HG02840 (cell line): ENCODE measurements around the gene NFKB2.

ENCODE experiments used
- ATAC-seq: cut with Tn5 transposase; IDR thresholded peaks from one replicate; pipeline ENCODE4 v1.9.1; 2021; ENCODE audit warnings: mild to moderate bottlenecking, moderate library complexity, moderate number of reproducible peaks; ENCODE audit not compliant: unreplicated experiment, low FRiP score

The NFKB2 gene

DNA sequence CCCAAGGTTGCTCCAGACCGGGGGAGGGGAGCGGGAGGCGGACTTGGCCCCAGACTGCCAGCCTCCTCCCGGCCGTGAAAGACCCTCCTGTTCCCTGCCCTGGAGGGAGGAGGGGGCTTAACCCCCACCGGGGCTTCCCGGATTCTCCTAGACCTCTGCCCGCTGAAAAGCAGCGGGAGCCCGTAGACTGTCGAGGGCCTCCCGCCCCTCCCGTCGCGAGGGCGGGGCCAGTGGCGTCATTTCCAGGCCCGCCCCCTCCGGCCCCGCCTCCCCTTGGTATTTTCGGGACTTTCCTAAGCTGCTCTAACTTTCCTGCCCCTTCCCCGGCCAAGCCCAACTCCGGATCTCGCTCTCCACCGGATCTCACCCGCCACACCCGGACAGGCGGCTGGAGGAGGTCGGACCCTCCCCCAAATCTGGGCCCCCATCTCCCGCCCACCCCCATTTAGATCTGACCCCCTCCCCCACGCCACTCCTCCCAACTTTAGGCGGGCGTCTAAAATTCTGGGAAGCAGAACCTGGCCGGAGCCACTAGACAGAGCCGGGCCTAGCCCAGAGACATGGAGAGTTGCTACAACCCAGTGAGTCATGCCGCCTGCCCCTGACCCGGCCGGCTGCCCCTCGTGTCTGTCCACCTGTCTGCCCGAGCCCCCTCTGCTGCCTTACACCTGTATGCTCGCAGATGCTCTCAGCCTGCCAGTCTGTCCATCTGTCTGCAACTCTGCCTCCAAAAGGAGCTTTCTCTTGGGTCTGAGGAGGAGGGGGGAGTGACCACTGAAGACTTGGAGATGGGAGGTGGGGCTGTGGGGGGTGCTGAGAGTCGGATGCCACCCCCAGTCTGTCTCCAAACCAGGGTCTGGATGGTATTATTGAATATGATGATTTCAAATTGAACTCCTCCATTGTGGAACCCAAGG lies at the start of gene NFKB2:
Gene NFKB2 (plus strand): TSS at position 306 of the 917 bp plus-strand sequence. CDS start 255 bp downstream, at position 561.
- peak; percentile 30 for ATAC-seq

DNA sequence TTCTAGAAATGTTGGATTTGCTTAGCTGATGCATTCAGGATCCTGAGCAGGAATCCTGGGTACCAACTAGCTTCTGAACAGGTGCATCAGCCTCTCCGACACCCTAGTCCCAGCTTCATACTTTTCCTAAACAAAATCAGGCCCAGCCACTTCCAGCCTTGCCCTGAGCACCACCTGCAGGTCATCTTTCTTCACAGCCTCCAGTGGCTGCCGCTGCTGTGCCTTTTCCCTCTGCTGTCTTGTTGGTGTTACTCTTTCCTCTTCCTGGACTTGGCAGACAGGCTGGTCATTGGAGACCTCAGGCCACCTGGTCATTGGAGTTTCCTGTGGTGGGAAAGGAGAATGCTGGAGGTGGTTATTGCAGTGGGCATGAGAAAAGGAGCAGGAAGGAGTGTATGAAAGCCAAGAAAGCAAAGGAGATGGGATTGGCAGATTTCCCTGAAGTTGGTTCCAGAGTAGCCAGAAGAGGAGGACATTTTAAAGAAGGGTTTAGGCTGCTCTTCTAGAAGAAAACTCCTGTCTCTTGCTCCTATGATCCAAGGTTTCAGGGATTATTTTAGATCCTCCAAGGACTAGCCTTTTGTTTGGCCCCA lies 48.2 kb upstream of the NFKB2 start:
- no peak for ATAC-seq

DNA sequence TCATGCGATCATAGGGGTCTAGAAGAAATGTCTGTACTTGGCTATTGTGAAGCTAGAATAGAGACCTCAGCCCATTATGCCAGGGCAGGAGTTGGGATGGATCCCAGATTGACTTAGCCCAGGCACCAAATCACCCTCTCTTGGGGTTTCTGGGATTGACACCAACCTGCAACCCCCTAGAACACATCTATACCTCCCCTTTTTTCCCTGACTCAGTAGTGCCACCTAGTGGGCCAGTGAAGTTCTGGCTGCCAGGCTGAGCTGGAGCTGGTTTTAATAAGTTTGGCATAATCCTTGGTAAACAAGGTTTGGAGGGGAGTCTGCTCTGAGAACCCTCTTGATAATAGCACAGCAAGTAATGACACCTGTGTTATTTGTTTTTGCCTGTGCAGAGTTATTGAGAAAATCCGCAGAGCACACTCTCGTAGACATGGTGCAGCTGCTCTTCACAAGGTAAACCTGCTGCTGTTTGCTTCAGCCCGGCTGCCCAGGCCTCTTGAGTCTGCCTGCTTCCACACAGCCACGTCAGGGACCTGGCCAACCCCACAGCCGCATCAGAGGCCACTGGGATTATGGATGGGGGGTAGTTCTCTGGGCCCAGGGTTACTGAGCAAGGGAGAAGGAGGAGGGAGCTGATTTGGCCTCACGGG lies 43.3 kb upstream of the NFKB2 start:
- ATAC-seq, result no peak

DNA sequence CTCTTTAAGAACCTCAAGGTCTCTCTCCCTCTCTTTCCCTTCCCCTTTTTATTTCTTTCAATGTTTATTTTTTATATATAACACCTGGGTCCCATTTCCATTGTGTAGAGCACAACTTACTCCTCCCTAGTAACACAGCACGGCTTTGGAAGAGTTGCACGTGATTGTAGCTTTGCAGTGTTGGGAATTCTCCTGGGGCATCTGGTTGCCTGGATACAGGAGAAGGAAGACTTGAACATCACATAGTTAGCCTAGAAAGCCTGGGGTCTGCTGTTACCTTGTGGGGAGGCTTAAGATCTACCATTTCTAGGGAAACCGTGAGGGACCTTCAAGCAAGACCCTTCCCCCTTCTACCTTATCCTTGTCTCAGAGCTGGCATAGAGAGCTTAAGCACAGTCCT lies 41.1 kb upstream of the NFKB2 start:
- ATAC-seq, result no peak

DNA sequence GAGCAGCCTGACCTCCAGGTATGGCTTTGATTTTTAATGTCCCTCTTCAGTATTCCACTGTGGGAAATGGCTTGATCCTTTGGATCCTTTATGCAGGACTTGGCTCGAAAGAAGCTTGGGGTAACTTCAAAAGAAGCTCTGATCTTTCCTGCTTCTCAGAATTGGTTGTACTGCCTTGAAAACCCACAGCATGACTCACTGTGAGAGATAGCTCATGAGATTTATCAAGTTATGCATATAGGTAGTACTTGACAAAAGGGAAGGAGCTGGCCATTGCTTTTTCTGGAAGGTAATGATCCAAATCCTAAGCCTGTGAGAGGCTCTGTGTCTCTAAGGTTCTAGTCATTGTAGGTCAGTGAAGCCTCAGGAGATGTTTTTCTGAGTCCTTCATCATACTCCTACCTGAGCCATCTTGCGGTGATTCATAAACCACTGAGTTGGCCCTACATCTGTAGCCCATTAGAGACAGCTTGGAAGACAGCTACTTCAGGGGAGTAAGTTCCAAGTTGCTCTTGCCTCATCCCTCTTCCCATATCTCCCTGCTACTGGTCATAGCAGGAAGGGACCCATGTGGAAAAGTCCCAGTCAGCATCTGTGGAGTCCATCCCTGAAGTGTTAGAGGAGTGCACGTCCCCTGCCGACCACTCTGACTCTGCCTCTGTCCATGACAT lies 36.7 kb upstream of the NFKB2 start:
- no peak for ATAC-seq

DNA sequence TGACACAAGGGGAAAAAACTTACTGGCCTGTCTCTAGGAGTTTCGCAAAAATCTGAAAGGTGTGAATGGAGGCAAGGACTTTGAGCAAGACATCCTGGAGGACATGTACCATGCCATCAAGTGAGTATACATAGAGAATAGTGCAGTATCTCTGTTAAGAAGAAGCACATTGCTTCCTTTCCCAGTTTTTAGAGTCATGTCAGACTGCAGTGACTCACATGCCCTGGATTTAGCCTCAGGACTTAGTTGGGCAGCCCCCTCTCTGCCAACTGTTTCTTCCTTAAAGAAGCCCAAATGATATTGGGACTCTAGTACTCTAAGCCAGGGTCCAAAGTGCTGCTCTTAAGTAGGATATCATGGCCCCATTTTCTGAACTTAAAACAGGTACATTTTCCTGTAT lies 28.1 kb upstream of the NFKB2 start:
- no peak for ATAC-seq

DNA sequence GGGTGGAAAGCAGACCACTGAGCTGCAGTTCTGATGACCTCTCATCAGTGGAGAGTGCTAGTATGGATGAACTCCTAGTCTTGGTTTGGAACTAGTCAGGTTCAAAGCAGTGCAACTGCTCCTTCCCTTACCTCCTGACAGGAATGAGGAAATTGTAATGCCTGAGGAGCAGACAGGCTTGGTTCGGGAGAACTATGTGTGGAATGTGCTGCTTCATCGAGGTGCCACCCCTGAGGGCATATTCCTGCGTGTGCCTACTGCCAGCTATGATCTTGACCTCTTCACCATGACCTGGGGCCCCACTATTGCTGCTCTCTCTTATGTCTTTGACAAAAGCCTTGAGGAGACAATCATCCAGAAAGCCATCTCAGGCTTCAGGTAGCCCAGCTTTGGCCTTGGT lies 27.4 kb upstream of the NFKB2 start:
- no peak for ATAC-seq

DNA sequence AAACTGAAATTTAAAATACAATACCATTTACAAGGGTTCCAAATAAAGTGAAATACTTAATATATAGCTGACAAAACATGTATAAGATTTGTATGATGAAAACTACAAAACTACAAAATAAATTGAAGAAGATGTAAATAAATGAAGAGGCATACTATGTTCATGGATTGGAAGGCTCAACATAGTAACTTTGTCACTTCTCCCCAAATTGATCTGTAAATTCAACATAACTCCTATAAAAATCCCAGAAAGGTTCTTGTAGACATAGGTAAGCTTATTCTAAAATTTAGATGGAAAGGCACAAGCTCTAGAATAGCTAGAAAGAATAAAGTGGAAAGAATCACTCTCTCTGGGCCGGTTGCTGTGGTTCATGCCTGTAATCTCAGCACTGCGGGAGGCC lies 24.2 kb upstream of the NFKB2 start:
- ATAC-seq, result no peak

DNA sequence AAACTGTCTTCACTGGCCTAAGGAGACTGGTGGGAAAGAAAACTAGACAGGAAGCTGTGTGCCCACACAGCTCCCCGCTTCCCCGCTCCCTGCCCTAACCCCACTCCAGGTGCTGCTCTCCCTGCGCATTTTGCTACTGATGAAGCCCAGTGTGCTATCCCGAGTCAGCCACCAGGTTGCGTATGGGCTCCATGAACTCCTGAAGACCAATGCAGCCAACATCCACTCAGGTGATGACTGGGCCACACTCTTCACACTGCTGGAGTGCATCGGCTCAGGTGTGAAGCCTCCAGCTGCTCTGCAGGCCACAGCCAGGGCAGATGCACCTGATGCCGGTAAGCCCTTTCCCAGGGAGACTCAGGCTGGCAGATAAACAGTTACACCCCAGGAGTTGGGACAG lies 20.3 kb upstream of the NFKB2 start:
- ATAC-seq, result no peak

DNA sequence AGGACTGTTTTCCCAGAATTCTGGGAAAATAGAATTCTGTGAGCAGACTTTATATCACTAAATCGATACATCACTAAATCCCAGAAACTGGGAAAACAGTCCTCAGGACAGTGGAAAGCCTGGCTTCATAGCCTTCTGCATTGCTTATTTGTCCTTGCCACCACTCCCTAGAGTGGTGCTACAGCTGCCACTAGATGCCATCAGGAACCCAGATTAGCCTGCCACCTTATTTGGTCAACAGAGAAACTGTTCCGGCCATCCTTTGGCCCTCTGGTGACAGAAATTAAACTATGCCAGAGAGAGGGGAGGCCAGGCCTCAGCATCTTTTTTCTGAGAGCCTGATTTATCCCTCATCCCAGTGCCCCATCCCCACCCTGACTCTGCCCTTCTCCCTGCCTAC lies 19.6 kb upstream of the NFKB2 start:
- no peak for ATAC-seq

DNA sequence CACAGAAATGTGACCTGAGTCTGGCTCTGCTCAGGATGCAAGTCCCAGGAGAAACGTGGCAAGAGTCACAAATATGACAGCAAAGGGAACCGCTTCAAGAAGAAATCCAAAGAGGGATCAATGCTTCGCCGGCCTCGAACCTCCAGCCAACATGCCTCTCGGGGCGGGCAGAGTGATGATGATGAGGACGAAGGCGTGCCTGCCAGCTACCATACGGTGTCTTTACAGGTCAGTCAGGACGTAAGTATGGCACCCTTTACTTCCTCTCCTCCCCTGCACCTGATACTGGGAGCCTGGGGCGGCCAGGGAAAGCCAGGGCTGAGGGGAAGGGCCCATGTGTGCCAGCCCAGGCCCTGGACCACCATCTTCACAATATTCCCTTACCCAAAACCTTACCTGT lies 18.6 kb upstream of the NFKB2 start:
- ATAC-seq, result no peak

DNA sequence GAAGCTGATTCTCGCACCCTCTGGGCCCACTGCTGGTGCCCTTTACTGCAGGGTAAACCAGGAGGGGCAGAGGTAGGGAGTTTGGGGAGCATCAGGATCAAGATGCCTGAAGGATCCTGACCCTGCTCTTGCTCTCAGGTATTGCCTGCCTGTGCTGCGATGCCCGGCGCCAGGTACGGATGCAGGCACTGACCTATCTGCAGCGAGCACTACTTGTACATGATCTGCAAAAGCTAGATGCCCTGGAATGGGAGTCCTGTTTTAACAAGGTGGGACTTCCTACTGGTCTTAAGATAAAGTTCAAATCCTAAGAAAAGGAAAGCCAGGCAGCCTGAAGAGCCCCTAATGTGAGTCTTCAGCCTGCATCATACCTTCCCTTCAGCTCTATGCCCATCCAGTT lies 16.1 kb upstream of the NFKB2 start:
- no peak for ATAC-seq

DNA sequence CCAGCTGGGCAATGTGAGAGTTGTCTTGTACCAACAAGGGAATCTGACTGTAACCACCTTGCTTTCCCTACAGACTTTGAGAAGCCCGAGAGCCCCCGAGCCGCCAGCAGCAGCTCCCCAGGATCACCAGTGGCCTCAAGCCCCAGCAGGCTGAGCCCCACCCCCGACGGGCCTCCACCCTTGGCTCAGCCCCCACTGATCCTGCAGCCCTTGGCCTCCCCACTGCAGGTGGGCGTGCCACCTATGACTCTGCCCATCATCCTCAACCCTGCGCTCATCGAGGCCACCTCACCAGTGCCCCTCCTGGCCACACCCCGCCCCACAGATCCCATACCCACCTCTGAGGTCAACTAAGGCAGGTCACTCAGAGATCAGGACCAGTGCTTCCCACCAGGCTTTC lies 13.5 kb upstream of the NFKB2 start:
- no peak for ATAC-seq

DNA sequence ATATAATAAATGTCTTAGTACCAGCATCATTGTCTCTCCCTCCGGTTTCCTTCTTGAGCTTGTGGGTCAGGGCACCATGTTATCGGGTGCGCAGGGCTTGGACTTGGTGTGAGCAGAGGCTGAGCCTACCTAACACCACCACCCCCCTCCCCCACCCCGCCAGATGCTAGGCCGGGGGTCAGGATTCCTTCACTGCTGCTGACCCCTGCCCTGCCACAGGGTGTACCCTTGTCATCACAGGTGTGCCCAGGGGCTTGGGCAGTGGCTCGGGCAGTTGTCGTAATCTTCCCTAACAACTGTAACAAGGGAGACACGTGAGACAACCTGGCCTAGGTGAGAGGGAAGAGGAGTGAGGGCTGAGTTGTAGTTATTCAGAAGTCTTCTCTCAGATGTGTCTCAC lies 12.6 kb upstream of the NFKB2 start:
- ATAC-seq, result no peak

DNA sequence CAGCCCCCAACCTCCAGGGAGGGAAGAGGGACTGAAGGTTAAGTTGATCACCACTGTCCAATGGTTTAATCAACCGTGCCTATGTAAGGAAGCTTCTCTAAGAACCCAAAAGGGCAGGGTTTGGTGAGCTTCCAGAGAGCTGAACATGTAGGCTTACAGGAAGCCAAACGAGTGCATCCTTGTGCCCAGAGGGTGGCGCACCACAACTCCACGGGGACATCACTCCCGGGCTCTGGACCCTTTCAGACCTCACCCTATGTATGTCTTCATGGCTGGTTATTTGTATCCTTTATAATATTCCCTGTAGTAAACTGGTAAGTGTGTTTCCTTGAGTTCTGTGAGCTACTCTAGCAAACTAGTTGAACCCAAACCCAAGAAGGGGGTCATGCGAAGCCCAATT lies 11.5 kb upstream of the NFKB2 start:
- ATAC-seq, result no peak

DNA sequence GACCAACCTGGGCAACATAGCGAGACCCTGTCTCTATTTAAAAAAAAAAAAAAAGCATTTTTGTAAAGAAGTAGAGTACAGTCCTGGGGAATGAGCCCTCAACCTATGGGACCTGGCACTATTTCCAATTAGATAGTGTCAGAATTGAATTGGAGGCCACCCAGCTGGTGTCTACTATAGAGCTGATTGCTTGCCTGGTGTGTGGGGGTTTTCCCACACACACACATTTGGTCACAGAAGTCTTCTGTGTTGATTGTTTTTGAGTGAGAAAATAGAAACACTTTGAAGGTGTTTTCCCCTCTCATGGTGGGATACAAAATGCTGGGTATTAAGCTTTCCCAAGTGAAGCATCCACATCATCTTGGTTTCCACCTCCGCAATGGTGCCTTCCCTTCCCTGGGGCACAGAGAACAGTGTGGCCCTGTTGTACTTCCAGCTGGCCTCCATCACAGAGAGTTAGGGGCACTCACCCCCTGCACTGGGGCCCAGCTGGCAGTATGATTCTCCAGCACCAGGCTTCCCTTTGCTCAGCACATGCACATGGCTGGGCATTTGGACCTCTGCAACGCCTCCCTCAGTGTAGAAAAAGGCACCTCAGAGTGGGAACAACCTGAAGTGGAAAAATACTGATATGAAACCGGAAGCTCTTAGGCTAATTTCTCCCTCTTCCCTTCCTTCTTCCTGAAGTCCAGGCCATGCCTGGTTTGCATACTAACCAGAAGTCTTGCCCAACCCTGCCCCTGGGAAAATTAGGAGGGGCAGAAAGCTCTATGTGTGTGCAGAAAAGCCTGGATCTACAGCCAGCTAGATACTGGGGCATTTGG lies 10.7 kb upstream of the NFKB2 start:
- no peak for ATAC-seq

DNA sequence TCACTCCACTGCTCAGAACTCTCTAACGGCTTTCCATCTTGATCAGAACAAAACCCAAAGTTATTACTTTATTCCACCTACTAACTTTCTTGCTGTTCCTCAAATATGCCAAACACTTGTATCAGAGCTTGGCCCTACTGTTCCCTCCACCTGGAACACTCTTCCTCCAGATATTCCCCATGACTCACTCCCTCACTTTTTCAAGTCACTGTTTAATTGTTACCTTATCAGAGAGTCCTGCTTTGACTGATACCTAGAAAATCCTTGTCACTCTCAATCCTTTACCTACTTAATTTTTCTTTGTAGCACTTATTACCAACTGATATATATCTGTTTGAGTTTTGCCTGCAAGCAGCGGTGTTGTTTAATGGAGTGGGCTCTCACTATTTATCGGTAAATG lies 5.6 kb upstream of the NFKB2 start:
- ATAC-seq, result no peak

DNA sequence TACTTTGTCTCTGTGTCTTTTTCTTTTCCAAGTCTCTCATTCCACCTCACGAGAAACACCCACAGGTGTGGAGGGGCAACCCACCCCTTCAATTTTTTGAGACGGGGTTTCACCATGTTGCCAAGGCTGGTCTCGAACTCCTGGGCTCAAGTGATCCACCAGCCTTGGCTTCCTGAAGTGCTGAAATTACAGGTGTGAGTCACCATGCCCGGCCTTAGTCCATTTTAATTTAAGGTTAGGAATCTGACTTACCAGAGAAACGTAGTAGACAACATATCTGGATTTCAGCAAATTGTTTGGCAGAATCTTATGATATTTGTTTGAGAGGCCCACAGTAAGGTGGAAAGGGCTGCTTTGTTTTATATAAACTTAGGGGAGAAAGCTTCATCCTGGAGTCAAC lies 3.2 kb upstream of the NFKB2 start:
- ATAC-seq, result no peak

DNA sequence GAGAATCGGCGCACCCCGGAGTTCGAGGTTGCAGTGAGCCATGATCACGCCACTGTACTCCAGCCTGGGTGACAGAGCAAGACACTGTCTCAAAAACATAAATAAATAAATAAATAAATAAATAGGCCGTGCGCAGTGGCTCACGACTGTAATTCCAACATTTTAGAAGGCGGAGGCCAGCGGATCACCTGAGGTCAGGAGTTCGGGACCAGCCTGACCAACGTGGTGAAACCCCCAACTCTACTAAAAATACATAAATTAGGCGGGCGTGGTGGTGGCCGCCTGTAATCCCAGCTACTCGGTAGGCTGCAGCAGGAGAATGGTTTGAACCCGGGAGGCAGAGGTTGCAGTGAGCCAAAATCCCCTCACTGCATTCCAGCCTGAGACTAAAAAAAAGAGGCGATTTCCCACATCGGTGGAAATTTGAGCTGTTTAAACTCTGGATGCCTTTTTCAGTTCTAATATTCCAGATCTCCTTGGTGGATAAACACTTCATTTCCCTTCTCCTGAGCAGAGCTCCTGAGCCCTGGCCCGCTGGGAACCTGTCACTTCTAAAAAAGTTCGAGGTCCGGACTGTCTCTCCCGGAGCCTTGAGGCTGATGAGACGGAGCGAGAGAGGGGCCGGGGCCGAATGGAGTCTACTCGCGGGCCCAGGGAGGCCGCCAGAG lies 2.0 kb upstream of the NFKB2 start:
- no peak for ATAC-seq
